K562 (cell line): Measurements from ENCODE around the gene MYLK3. TPM values are rescaled to one million over a fixed set of nuclear protein-coding genes. Genes with fewer than 3 reads are reported as not detected.
A peak's percentile ranks its signal among the peaks of the same experiment; 100 is the strongest.

Source experiments
- ATAC-seq: fragments of 200-7000 bp; cut with Tn5 transposase; 3 replicates; pipeline ENCODE4 v1.9.1; 2020; ENCODE audit warnings: moderate library complexity
- BruUV-seq: library from RNA; stranded (reverse); fragments of 400-500 nt; replicated peaks from 2 replicates; lab custom pipeline; 2021; lab: Mats Ljungman, UMichigan
- CTCF ChIA-PET: fragments of 300-600 bp; formaldehyde crosslinking; extraction: SDS; loops from one replicate; lab custom pipeline; 2021; ENCODE audit warnings: low intra/inter-chr PET ratio; lab: Yijun Ruan, JAX
- POLR2A ChIA-PET: fragments of 300-600, 350-650 bp; sonication (Branson Sonifier 250); formaldehyde crosslinking; extraction: SDS; loops from one replicate; lab custom pipeline; 2021; ENCODE audit warnings: antibody characterized with exemption, inconsistent platforms; lab: Yijun Ruan, JAX
- DNase-seq, 4 experiments: peaks; one replicate each; pipeline versions ENCODE4 v3.0.0 to v3.0.0-alpha.2; 2011 to 2018; ENCODE audit warnings: low spot score in 3 of 4, mixed read lengths in 3 of 4; ENCODE audit errors: extremely low read depth in 1 of 4
- FAIRE-seq: peaks from 2 replicates; lab custom pipeline; 2011; peaks lifted over from hg19 to GRCh38; lab: Jason Lieb, UNC
- H2AFZ ChIP-seq: 2 replicates; pipeline ENCODE4 v1.6.0; 2011; ENCODE audit warnings: low read depth, low read length, control low read depth, inconsistent platforms
- H3K27ac ChIP-seq: fragments of 200-600 bp; 3 replicates; pipeline ENCODE4 v1.8.0; 2011; ENCODE audit warnings: low read depth, mild to moderate bottlenecking, control low read depth, inconsistent platforms, low read length, moderate library complexity, mixed read lengths; ENCODE audit errors: extremely low read depth
- H3K27me3 ChIP-seq, 2 experiments: fragments of 300-600 bp in 1 of 2; 2 replicates in 1 of 2; 3 replicates in 1 of 2; pipeline versions ENCODE4 v1.6.0 to v1.8.0; 2011; ENCODE audit warnings: inconsistent platforms in 2 of 2, low read length in 2 of 2, mild to moderate bottlenecking in 1 of 2, mixed read lengths in 1 of 2, moderate library complexity in 1 of 2; ENCODE audit not compliant: control insufficient read depth in 2 of 2, insufficient read depth in 2 of 2
- H3K36me3 ChIP-seq: fragments of 300-600 bp; 3 replicates; pipeline ENCODE4 v1.8.0; 2011; ENCODE audit warnings: mild to moderate bottlenecking, low read length, inconsistent platforms; ENCODE audit not compliant: control insufficient read depth, insufficient read depth
- H3K4me1 ChIP-seq, 2 experiments: fragments of 200-600 bp in 1 of 2; replicated peaks in 1 of 2; 2 replicates in 1 of 2; 3 replicates in 1 of 2; pipeline versions ENCODE4 v1.5.1 to v1.8.0; 2011; ENCODE audit warnings: inconsistent platforms in 2 of 2, low read length in 2 of 2, mild to moderate bottlenecking in 1 of 2, mixed read lengths in 1 of 2, moderate library complexity in 1 of 2; ENCODE audit not compliant: control insufficient read depth in 2 of 2, insufficient read depth in 2 of 2
- H3K4me2 ChIP-seq: 2 replicates; pipeline ENCODE4 v1.6.1; 2011; ENCODE audit warnings: low read length, control low read depth, inconsistent platforms, mixed read lengths; ENCODE audit not compliant: insufficient read depth
- H3K4me3 ChIP-seq: fragments of 200-600 bp; sonication (generic), shearing (Covaris generic); 2 replicates; pipeline ENCODE4 v1.5.1; 2016; ENCODE audit warnings: control low read depth, inconsistent platforms
- H3K79me2 ChIP-seq: fragments of 200-600 bp; 3 replicates; pipeline ENCODE4 v1.8.0; 2011; ENCODE audit warnings: low read length, inconsistent platforms; ENCODE audit not compliant: control insufficient read depth, insufficient read depth
- H3K9ac ChIP-seq, 2 experiments: 2 replicates each; pipeline versions ENCODE4 v1.6.0 to v1.6.1; 2011; ENCODE audit warnings: low read depth in 2 of 2, low read length in 2 of 2, control low read depth in 1 of 2, inconsistent platforms in 1 of 2, mild to moderate bottlenecking in 1 of 2, mixed read lengths in 1 of 2; ENCODE audit not compliant: insufficient read depth in 1 of 2
- H3K9me1 ChIP-seq: one replicate; pipeline ENCODE4 v1.6.0; 2011; ENCODE audit warnings: inconsistent platforms, mild to moderate bottlenecking, low read length, moderate library complexity; ENCODE audit not compliant: control insufficient read depth, insufficient read depth
- H3K9me3 ChIP-seq: replicated peaks from 2 replicates; pipeline ENCODE4 v1.5.1; 2011; ENCODE audit warnings: low read depth, low read length, inconsistent platforms; ENCODE audit not compliant: control insufficient read depth, insufficient read depth
- H4K20me1 ChIP-seq: replicated peaks from 2 replicates; pipeline ENCODE4 v1.6.1; 2011; ENCODE audit warnings: low read length, inconsistent platforms, mixed read lengths; ENCODE audit not compliant: control insufficient read depth, insufficient read depth
- ELF1 ChIP-seq: fragments of 200-800 bp; sonication (Bioruptor generic); IDR thresholded peaks from 2 replicates; pipeline ENCODE4 v1.6.1; 2016; ENCODE audit warnings: missing genetic modification characterization, missing compliant biosample characterization
- KLF6 ChIP-seq: fragments of 250-450 bp; sonication (Bioruptor Pico); IDR thresholded peaks from 2 replicates; pipeline ENCODE4 v1.4.0; 2020; ENCODE audit warnings: mild to moderate bottlenecking, moderate library complexity, borderline replicate concordance
- WGBS: fragments of 100-300 bp; shearing (Covaris generic); methylation state at CpG from one replicate; pipeline ENCODE4 v1.1.6; 2016; ENCODE audit warnings: low coverage, mixed read lengths; ENCODE audit not compliant: insufficient coverage; ENCODE audit errors: missing lambda C conversion rate; 5-methylcytosine and 5-hydroxymethylcytosine counted together
- in situ Hi-C: fragments of 300-500 bp; cut with MboI; formaldehyde crosslinking; loops from 4 replicates; pipeline ENCODE4 v1.15.0; 2018; ENCODE audit warnings: inconsistent platforms, mixed read lengths
- intact Hi-C: fragments of 100-400 bp; cut with micrococcal nuclease; formaldehyde crosslinking; loops from 2 replicates; pipeline ENCODE4 v1.14.2; 2022
- polyA plus RNA-seq, 8 experiments: library from polyadenylated mRNA; depleted of rRNA in 4 of 8; stranded (reverse) in 5 of 8; unstranded in 3 of 8; fragments of >200 nt; fragmentation: Nextera tagmentation in 2 of 8; fragmentation: Illumina TruSeq in 1 of 8; extraction: Ambion mirVana in 2 of 8; extraction: Trizol in 1 of 8; gene quantifications; 2 replicates each; pipeline versions ENCODE4 v1.2.1 to v1.2.3, GENCODE V29; 2011 to 2014; ENCODE audit warnings: inconsistent platforms in 1 of 8, missing spikeins in 1 of 8
- total RNA-seq, 7 experiments: library from RNA; depleted of rRNA in 6 of 7; stranded (reverse); fragments of >200 nt in 6 of 7; fragmentation: Illumina TruSeq in 2 of 7; extraction: Trizol in 2 of 7; gene quantifications; 2 replicates each; pipeline versions ENCODE4 v1.2.1 to v1.2.3, GENCODE V29; 2011 to 2021; ENCODE audit warnings: low replicate concordance in 1 of 7
- TF ChIP-seq, protein P1 (sequence below): fragments of 250-450 bp; sonication (Bioruptor Pico); IDR thresholded peaks from 2 replicates; pipeline ENCODE4 v1.4.0; 2020; ENCODE audit warnings: borderline replicate concordance

MYLK3 gene
- total and polyA plus RNA-seq, 9 of the 15 experiments (the other 6 are each of a cell fraction or from before 2014, with no cell fraction given): 0.69 to 10.7 (median 4.7) TPM

DNA sequence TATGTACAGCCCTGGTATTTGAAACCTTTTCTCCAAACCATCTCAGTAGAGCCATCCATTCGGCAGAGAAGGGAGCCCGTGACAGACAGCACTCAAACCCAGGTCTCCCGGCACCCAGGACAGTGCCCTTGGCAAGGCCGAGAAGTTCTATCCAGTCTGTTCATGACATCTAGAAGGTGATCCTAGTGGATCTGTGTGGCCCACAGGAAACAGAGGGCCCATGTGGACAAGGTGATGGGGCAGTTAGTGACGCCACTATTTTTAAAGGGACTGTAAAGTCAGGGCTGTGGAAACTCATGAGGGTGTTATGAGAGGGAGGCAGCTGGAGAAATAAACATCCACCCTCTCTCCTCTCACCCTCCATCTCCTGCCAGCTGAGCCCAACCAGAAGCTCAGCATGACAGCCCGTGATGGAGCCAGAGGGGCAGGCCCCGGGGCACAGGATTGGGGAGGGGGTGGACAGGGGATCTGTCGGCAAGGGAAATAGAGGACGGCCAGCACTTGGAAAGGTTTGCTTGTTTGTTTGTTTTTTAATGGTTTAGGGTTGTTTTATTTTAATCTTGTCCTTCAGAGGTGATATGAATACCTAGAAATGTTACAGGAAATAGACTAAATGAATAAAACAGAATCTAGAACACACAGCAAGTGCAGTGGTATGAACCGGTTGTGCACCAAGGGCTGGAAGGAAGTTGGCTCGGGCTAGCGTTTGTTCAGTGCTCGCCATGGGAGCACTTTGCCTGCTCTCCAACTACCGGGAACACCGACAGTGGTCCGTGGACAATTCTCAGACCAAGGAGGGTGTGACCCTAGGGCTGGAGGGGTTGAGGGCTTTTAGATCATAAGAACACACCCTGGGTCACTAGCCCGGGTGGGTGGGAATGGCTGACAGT is 17.1 kb downstream of the MYLK3 start:
- 54% methylated on average over 17 of the region's 17 CpGs for WGBS
- BruUV-seq: no TSS peak
- no peak for DNase-seq
- ATAC-seq: no peak
- TF ChIP-seq ELF1 (tag) (no peak), KLF6 (CRISPR knock-in tag) (no peak)
- TF ChIP-seq, protein P1, sequence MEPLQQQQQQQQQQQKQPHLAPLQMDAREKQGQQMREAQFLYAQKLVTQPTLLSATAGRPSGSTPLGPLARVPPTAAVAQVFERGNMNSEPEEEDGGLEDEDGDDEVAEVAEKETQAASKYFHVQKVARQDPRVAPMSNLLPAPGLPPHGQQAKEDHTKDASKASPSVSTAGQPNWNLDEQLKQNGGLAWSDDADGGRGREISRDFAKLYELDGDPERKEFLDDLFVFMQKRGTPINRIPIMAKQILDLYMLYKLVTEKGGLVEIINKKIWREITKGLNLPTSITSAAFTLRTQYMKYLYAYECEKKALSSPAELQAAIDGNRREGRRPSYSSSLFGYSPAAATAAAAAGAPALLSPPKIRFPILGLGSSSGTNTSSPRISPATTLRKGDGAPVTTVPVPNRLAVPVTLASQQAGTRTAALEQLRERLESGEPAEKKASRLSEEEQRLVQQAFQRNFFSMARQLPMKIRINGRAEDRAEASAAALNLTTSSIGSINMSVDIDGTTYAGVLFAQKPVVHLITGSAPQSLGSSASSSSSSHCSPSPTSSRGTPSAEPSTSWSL: no peak
- peaks cover 0 to 6% of the 10 kb centered on the region in 2 experiments; a peak in 1 of 5 replicates for H3K4me1 ChIP-seq
- H3K9me1 ChIP-seq: no peaks in the 10 kb centered on the region
- H3K9ac ChIP-seq: peak overlapping the region in 1 of 2 experiments; percentile 17; a peak in 1 of 4 replicates
- H3K27ac ChIP-seq: no peak overlapping the region
- H3K9me3 ChIP-seq: no peaks in the 10 kb centered on the region
- H4K20me1 ChIP-seq: no peaks in the 10 kb centered on the region
- H3K36me3 ChIP-seq: no peaks in the 10 kb centered on the region
- CTCF ChIA-PET: no interaction called here
- H3K4me2 ChIP-seq: no peak overlapping the region
- no peak for FAIRE-seq
- POLR2A ChIA-PET: interaction anchor here (0.7 kb wide), 2 partner anchors 21 to 177 kb away, joined by 3 read pairs; no protein-coding TSS in a partner anchor
- in situ Hi-C loops (no loop called here), intact Hi-C loops (no loop called here)
- no peaks in the 10 kb centered on the region for H3K79me2 ChIP-seq
- no peaks in the 10 kb centered on the region for H3K27me3 ChIP-seq
- H2AFZ ChIP-seq: no peak overlapping the region
- H3K4me3 ChIP-seq: no peak overlapping the region
